Measurements from ENCODE around the gene KCNJ9. TPM values are rescaled to one million over a fixed set of nuclear protein-coding genes. Genes with fewer than 3 reads are reported as not detected.

KCNJ9 gene
- total and polyA plus RNA-seq, 2 experiments from 2014 or later, result 0.24 to 0.34 TPM

- DNase-seq (ENCODE audit: low spot score) (no peak), ATAC-seq (no peak)
- H3K27ac Mint-ChIP-seq, result no peak overlapping the region
- Histone ChIP-seq H3K79me2 (replicated peaks; ENCODE audit: insufficient read depth) (no peaks in the 10 kb centered on the region), H2AFZ (no peak overlapping the region), H3K4me3 (no peak overlapping the region), H3K4me2 (no peak overlapping the region), H4K20me1 (replicated peaks; ENCODE audit: insufficient read depth) (no peaks in the 10 kb centered on the region), H3K9me2 (ENCODE audit: insufficient read depth) (no peaks in the 10 kb centered on the region), H3K36me3 (ENCODE audit: insufficient read depth) (no peaks in the 10 kb centered on the region), H3K27me3 (ENCODE audit: insufficient read depth) (peaks cover 8% of the 10 kb centered on the region; the same call in 1 of the 2 replicates), H3K27ac (ENCODE audit: low read depth) (no peak overlapping the region), H3F3A (replicated peaks; ENCODE audit: low read depth) (no peaks in the 10 kb centered on the region), H3K4me1 (ENCODE audit: insufficient read depth) (peaks cover 25% of the 10 kb centered on the region)
- H3K4me3 Mint-ChIP-seq, result no peak overlapping the region
- no peaks in the 10 kb centered on the region; the same call in 2 of the 3 replicates for H3K9me3 Mint-ChIP-seq
- TF ChIP-seq ETS1 (IDR thresholded peaks at IDR 0.05), result no peak
- no peak for TF ChIP-seq ZNF462 (CRISPR knock-in tag; IDR thresholded peaks at IDR 0.05)
- no peak for TF ChIP-seq CREB1 (CRISPR knock-in tag; IDR thresholded peaks at IDR 0.05; ENCODE audit: low read depth)
- no peak for TF ChIP-seq POLR2AphosphoS5 (IDR thresholded peaks at IDR 0.05; ENCODE audit: low read depth)
- no peak for TF ChIP-seq REST (IDR thresholded peaks at IDR 0.05; ENCODE audit: unreplicated experiment)
- TF ChIP-seq ZNF114 (CRISPR knock-in tag; IDR thresholded peaks at IDR 0.05), result no peak
- no peak for TF ChIP-seq NANOG (IDR thresholded peaks at IDR 0.05; ENCODE audit: borderline replicate concordance)
- TF ChIP-seq EZH2 (IDR thresholded peaks at IDR 0.05; ENCODE audit: low read depth, unreplicated experiment), result no peak
- no peak for TF ChIP-seq CTCF (conservative IDR thresholded peaks at IDR 0.05; ENCODE audit: low read depth in 2 of 2)
- no peak for TF ChIP-seq ZNF331 (CRISPR knock-in tag; IDR thresholded peaks at IDR 0.05; ENCODE audit: low read depth)
- TF ChIP-seq STAT1 (IDR thresholded peaks at IDR 0.05; ENCODE audit: unreplicated experiment), result no peak
- TF ChIP-seq EZH2phosphoT487 (IDR thresholded peaks at IDR 0.05; ENCODE audit: unreplicated experiment), result no peak
- no peak for TF ChIP-seq JUNB (IDR thresholded peaks at IDR 0.05; ENCODE audit: unreplicated experiment)
- H3K27me3 Mint-ChIP-seq (ENCODE audit: insufficient read depth, low read depth, poor library complexity), result peaks cover 10% of the 10 kb centered on the region
- H3K36me3 Mint-ChIP-seq (ENCODE audit: low read depth), result no peaks in the 10 kb centered on the region
- H3K4me1 Mint-ChIP-seq, result peaks cover 38% of the 10 kb centered on the region
Observed at GRCh38 chr1:160064164-160064563, 17.2 kb upstream of the KCNJ9 start.
